ENCODE data around the gene LCMT1. TPM values are rescaled to one million over a fixed set of nuclear protein-coding genes. Genes with fewer than 3 reads are reported as not detected.

LCMT1 gene
- total and polyA plus RNA-seq, 9 of the 15 experiments (the other 6 are each of a cell fraction or from before 2014, with no cell fraction given): 20.0 to 42.8 (median 32.3) TPM

- TF ChIP-seq, protein P1, sequence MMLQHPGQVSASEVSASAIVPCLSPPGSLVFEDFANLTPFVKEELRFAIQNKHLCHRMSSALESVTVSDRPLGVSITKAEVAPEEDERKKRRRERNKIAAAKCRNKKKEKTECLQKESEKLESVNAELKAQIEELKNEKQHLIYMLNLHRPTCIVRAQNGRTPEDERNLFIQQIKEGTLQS (IDR thresholded peaks at IDR 0.05): peak; percentile 85
- TF ChIP-seq, protein P1 (CRISPR knock-in tag; conservative IDR thresholded peaks at IDR 0.05): no peak
- no peak for TF ChIP-seq ATF1 (CRISPR knock-in tag; IDR thresholded peaks at IDR 0.05)
- TF ChIP-seq ATF1 (tag; IDR thresholded peaks at IDR 0.05): peak; percentile 89
- no peak for TF ChIP-seq GABPB2 (CRISPR knock-in tag; conservative IDR thresholded peaks at IDR 0.05)
- TF ChIP-seq, protein P2, sequence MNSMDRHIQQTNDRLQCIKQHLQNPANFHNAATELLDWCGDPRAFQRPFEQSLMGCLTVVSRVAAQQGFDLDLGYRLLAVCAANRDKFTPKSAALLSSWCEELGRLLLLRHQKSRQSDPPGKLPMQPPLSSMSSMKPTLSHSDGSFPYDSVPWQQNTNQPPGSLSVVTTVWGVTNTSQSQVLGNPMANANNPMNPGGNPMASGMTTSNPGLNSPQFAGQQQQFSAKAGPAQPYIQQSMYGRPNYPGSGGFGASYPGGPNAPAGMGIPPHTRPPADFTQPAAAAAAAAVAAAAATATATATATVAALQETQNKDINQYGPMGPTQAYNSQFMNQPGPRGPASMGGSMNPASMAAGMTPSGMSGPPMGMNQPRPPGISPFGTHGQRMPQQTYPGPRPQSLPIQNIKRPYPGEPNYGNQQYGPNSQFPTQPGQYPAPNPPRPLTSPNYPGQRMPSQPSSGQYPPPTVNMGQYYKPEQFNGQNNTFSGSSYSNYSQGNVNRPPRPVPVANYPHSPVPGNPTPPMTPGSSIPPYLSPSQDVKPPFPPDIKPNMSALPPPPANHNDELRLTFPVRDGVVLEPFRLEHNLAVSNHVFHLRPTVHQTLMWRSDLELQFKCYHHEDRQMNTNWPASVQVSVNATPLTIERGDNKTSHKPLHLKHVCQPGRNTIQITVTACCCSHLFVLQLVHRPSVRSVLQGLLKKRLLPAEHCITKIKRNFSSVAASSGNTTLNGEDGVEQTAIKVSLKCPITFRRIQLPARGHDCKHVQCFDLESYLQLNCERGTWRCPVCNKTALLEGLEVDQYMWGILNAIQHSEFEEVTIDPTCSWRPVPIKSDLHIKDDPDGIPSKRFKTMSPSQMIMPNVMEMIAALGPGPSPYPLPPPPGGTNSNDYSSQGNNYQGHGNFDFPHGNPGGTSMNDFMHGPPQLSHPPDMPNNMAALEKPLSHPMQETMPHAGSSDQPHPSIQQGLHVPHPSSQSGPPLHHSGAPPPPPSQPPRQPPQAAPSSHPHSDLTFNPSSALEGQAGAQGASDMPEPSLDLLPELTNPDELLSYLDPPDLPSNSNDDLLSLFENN (IDR thresholded peaks at IDR 0.05; ENCODE audit: low read depth in 2 of 2, low read length in 2 of 2): no peak
- TF ChIP-seq POLR2A (conservative IDR thresholded peaks at IDR 0.05): no peak
- TF ChIP-seq ZNF75A (CRISPR knock-in tag; IDR thresholded peaks at IDR 0.05): no peak
- no peak for TF ChIP-seq ZFP91 (CRISPR knock-in tag; IDR thresholded peaks at IDR 0.05)
- TF ChIP-seq, protein P3, sequence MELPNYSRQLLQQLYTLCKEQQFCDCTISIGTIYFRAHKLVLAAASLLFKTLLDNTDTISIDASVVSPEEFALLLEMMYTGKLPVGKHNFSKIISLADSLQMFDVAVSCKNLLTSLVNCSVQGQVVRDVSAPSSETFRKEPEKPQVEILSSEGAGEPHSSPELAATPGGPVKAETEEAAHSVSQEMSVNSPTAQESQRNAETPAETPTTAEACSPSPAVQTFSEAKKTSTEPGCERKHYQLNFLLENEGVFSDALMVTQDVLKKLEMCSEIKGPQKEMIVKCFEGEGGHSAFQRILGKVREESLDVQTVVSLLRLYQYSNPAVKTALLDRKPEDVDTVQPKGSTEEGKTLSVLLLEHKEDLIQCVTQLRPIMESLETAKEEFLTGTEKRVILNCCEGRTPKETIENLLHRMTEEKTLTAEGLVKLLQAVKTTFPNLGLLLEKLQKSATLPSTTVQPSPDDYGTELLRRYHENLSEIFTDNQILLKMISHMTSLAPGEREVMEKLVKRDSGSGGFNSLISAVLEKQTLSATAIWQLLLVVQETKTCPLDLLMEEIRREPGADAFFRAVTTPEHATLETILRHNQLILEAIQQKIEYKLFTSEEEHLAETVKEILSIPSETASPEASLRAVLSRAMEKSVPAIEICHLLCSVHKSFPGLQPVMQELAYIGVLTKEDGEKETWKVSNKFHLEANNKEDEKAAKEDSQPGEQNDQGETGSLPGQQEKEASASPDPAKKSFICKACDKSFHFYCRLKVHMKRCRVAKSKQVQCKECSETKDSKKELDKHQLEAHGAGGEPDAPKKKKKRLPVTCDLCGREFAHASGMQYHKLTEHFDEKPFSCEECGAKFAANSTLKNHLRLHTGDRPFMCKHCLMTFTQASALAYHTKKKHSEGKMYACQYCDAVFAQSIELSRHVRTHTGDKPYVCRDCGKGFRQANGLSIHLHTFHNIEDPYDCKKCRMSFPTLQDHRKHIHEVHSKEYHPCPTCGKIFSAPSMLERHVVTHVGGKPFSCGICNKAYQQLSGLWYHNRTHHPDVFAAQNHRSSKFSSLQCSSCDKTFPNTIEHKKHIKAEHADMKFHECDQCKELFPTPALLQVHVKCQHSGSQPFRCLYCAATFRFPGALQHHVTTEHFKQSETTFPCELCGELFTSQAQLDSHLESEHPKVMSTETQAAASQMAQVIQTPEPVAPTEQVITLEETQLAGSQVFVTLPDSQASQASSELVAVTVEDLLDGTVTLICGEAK (IDR thresholded peaks at IDR 0.05): no peak
- TF ChIP-seq, protein P3 (CRISPR knock-in tag; IDR thresholded peaks at IDR 0.05): no peak
- TF ChIP-seq ZNF561 (CRISPR knock-in tag; conservative IDR thresholded peaks at IDR 0.05): no peak
- TF ChIP-seq DPF2 (IDR thresholded peaks at IDR 0.05): peak; percentile 56
- TF ChIP-seq SRSF1 (IDR thresholded peaks at IDR 0.05; ENCODE audit: low read depth, low read length): no peak
- no peak for TF ChIP-seq U2AF1 (optimal IDR thresholded peaks at IDR 0.05; ENCODE audit: low read depth, low read length)
- no peak for TF ChIP-seq ZNF707 (CRISPR knock-in tag; conservative IDR thresholded peaks at IDR 0.05)
Measured at GRCh38 chr16:25063865-25064264, 47.7 kb upstream of the LCMT1 start (continued).

Data from K562 (cell line).